Peyer's patch (tissue), 4 donors: ENCODE results near the gene FNBP1L.

Source experiments
- POLR2A ChIP-seq, 2 donors: fragments of 450-650 bp; IDR thresholded peaks; one replicate each; pipeline ENCODE4 v1.5.1; 2017; ENCODE audit warnings: antibody characterized with exemption in 2 of 2, mild to moderate bottlenecking in 2 of 2, moderate library complexity in 2 of 2
- TF ChIP-seq, protein P1 (sequence below), 6 experiments: fragments of 450-650 bp in 4 of 6; fragments of 200-600 bp in 2 of 6; sonication (generic) in 1 of 6; IDR thresholded peaks; one replicate each; pipeline ENCODE4 v1.5.1; 2017 to 2019; ENCODE audit warnings: antibody characterized with exemption in 6 of 6, mild to moderate bottlenecking in 3 of 6, moderate library complexity in 1 of 6

DNA sequence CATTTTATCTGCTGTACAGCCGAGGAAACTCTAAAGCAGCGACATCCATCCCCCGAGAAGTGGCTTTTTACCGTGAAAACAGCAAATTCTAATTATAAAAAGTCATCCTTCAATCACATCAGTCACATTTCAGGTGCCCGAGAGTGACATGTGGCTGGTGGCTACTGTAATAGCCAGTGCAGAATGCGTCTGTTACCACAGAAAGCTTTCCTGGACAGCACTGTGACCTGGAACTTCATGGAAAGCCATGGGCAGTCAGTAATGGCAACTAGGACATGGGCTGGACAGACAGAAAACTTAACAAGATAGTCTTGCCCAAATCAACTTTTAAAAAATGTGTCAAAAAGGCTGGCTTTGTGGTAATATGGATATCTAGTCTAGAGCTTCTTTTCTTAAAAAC lies 127.1 kb downstream of the FNBP1L start:
- TF ChIP-seq, protein P1, sequence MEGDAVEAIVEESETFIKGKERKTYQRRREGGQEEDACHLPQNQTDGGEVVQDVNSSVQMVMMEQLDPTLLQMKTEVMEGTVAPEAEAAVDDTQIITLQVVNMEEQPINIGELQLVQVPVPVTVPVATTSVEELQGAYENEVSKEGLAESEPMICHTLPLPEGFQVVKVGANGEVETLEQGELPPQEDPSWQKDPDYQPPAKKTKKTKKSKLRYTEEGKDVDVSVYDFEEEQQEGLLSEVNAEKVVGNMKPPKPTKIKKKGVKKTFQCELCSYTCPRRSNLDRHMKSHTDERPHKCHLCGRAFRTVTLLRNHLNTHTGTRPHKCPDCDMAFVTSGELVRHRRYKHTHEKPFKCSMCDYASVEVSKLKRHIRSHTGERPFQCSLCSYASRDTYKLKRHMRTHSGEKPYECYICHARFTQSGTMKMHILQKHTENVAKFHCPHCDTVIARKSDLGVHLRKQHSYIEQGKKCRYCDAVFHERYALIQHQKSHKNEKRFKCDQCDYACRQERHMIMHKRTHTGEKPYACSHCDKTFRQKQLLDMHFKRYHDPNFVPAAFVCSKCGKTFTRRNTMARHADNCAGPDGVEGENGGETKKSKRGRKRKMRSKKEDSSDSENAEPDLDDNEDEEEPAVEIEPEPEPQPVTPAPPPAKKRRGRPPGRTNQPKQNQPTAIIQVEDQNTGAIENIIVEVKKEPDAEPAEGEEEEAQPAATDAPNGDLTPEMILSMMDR (IDR thresholded peaks at IDR 0.05): no peak
- TF ChIP-seq POLR2A (IDR thresholded peaks at IDR 0.05): no peak
